Stomach (tissue), 4 donors: ENCODE measurements around the gene GRAMD2A.

Experiments used
- POLR2A ChIP-seq, 4 donors: fragments of 450-650 bp; IDR thresholded peaks; one replicate each; pipeline ENCODE4 v1.6.1; 2016; ENCODE audit warnings: antibody characterized with exemption in 4 of 4, control low read depth in 2 of 4, mild to moderate bottlenecking in 1 of 4, moderate library complexity in 1 of 4
- POLR2AphosphoS5 ChIP-seq, 3 donors: sonication (generic); formaldehyde crosslinking; IDR thresholded peaks; one replicate each; pipeline ENCODE4 v1.6.1; 2016; ENCODE audit warnings: antibody characterized with exemption in 3 of 3
- TF ChIP-seq, protein P1 (sequence below), 7 experiments: fragments of 450-650 bp in 4 of 7; fragments of 200-600 bp in 3 of 7; sonication (generic) in 3 of 7; IDR thresholded peaks; one replicate each; pipeline ENCODE4 v1.5.1; 2016 to 2019; ENCODE audit warnings: antibody characterized with exemption in 7 of 7, control low read depth in 2 of 7, mild to moderate bottlenecking in 1 of 7

DNA sequence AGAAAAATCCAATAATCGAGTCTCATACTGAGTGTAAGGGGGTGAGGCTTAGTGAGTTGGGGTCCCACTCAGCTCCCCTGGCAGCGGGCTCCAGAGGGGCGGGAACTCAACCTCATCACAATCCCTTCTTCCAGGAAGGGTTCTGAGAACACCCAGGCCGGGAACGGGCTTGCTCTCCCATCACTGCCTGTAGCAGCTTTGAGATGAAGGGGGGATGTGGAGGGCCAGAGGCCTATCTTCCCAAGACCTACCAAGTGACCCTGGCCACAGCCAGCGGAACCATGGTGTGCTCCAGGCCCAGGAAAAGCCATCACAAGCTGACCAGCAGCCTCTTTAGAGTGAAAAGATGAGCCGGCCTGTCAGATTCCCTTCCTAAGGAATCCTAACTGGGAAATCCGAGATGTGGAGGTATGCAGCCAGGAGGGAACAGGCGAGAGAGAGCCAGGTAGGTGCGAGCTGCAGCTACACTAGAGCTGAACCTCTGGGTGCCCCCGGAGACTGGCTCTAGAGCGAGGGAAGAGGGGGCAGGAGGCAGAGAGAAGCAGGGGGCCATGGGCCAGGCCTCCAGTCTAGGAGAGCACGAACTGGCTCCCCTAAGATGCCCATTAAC, 18.5 kb downstream of the GRAMD2A start:
- TF ChIP-seq, protein P1, sequence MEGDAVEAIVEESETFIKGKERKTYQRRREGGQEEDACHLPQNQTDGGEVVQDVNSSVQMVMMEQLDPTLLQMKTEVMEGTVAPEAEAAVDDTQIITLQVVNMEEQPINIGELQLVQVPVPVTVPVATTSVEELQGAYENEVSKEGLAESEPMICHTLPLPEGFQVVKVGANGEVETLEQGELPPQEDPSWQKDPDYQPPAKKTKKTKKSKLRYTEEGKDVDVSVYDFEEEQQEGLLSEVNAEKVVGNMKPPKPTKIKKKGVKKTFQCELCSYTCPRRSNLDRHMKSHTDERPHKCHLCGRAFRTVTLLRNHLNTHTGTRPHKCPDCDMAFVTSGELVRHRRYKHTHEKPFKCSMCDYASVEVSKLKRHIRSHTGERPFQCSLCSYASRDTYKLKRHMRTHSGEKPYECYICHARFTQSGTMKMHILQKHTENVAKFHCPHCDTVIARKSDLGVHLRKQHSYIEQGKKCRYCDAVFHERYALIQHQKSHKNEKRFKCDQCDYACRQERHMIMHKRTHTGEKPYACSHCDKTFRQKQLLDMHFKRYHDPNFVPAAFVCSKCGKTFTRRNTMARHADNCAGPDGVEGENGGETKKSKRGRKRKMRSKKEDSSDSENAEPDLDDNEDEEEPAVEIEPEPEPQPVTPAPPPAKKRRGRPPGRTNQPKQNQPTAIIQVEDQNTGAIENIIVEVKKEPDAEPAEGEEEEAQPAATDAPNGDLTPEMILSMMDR (IDR thresholded peaks at IDR 0.05) = no peak
- TF ChIP-seq POLR2A (IDR thresholded peaks at IDR 0.05) (no peak), POLR2AphosphoS5 (IDR thresholded peaks at IDR 0.05) (no peak)
